GM23338 (cell line): ENCODE data around the gene MYOM1. TPM values are rescaled to one million over a fixed set of nuclear protein-coding genes. Genes with fewer than 3 reads are reported as not detected.

ENCODE experiments used
- ATAC-seq: fragments of 200-7000 bp; cut with Tn5 transposase; 3 replicates; pipeline ENCODE4 v1.9.1; 2020
- DNase-seq: peaks from one replicate; pipeline ENCODE4 v3.0.0-alpha.2; 2015; ENCODE audit warnings: low spot score
- H2AFZ ChIP-seq: fragments of 200-600 bp; sonication (generic); 2 replicates; pipeline ENCODE4 v1.8.0; 2016; ENCODE audit warnings: antibody characterized with exemption, mild to moderate bottlenecking, moderate library complexity
- H3F3A ChIP-seq: fragments of 200-600 bp; sonication (generic); replicated peaks from 2 replicates; pipeline ENCODE4 v1.8.0; 2017; ENCODE audit warnings: antibody characterized with exemption, mixed run types, low read depth
- H3K27ac ChIP-seq: fragments of 200-600 bp; sonication (generic); 2 replicates; pipeline ENCODE4 v1.6.1; 2016; ENCODE audit warnings: low read depth
- H3K27me3 ChIP-seq: fragments of 200-600 bp; sonication (generic); 2 replicates; pipeline ENCODE4 v1.8.0; 2016; ENCODE audit warnings: mild to moderate bottlenecking, mixed run types, moderate library complexity; ENCODE audit not compliant: insufficient read depth
- H3K36me3 ChIP-seq: fragments of 200-600 bp; sonication (generic); 2 replicates; pipeline ENCODE4 v1.8.0; 2016; ENCODE audit warnings: mild to moderate bottlenecking; ENCODE audit not compliant: insufficient read depth
- H3K4me1 ChIP-seq: fragments of 200-600 bp; sonication (generic); 2 replicates; pipeline ENCODE4 v1.8.0; 2016; ENCODE audit warnings: mild to moderate bottlenecking, moderate library complexity; ENCODE audit not compliant: insufficient read depth
- H3K4me2 ChIP-seq: fragments of 200-600 bp; sonication (generic); 2 replicates; pipeline ENCODE4 v1.7.1; 2017; ENCODE audit warnings: mixed run types
- H3K4me3 ChIP-seq: fragments of 200-600 bp; sonication (generic); 2 replicates; pipeline ENCODE4 v1.6.1; 2016; ENCODE audit warnings: mixed run types
- H3K79me2 ChIP-seq: fragments of 200-600 bp; sonication (generic); replicated peaks from 2 replicates; pipeline ENCODE4 v1.8.0; 2017; ENCODE audit warnings: mild to moderate bottlenecking; ENCODE audit not compliant: insufficient read depth
- H3K9me2 ChIP-seq: fragments of 200-600 bp; sonication (generic); 2 replicates; pipeline ENCODE4 v1.8.0; 2017; ENCODE audit not compliant: insufficient read depth
- H4K20me1 ChIP-seq: fragments of 200-600 bp; sonication (generic); replicated peaks from 2 replicates; pipeline ENCODE4 v1.8.0; 2017; ENCODE audit warnings: mild to moderate bottlenecking; ENCODE audit not compliant: insufficient read depth
- H3K27ac Mint-ChIP-seq: 2 replicates; pipeline ENCODE4 v1.8.0; 2020; ENCODE audit warnings: inconsistent platforms, mild to moderate bottlenecking, moderate library complexity, mixed read lengths
- H3K27me3 Mint-ChIP-seq: 3 replicates; pipeline ENCODE4 v1.8.0; 2022; ENCODE audit warnings: low read depth, mild to moderate bottlenecking, moderate library complexity, mixed read lengths, inconsistent platforms; ENCODE audit not compliant: insufficient read depth, poor library complexity
- H3K36me3 Mint-ChIP-seq: 3 replicates; pipeline ENCODE4 v1.8.0; 2021; ENCODE audit warnings: low read depth, mild to moderate bottlenecking, inconsistent platforms, moderate library complexity, mixed read lengths
- H3K4me1 Mint-ChIP-seq: 3 replicates; pipeline ENCODE4 v1.8.0; 2020; ENCODE audit warnings: mild to moderate bottlenecking, inconsistent platforms, mixed read lengths
- H3K4me3 Mint-ChIP-seq: 3 replicates; pipeline ENCODE4 v1.8.0; 2021; ENCODE audit warnings: moderate library complexity, mild to moderate bottlenecking, inconsistent platforms, mixed read lengths
- H3K9me3 Mint-ChIP-seq: 3 replicates; pipeline ENCODE4 v1.8.0; 2020; ENCODE audit warnings: moderate library complexity, mild to moderate bottlenecking, inconsistent platforms, mixed read lengths
- CREB1 ChIP-seq: fragments of 250-450 bp; sonication (Bioruptor Pico); IDR thresholded peaks from 2 replicates; pipeline ENCODE4 v1.5.0; 2020; ENCODE audit warnings: low read depth, mild to moderate bottlenecking, moderate library complexity
- CTCF ChIP-seq, 2 experiments: fragments of 200-600 bp in 1 of 2; sonication (generic) in 1 of 2; conservative IDR thresholded peaks; 2 replicates each; pipeline versions ENCODE4 v1.5.1 to v1.6.1; 2016 to 2017; ENCODE audit warnings: antibody characterized with exemption in 2 of 2, low read depth in 2 of 2, mild to moderate bottlenecking in 2 of 2, moderate library complexity in 1 of 2
- EZH2phosphoT487 ChIP-seq: fragments of 200-600 bp; sonication (generic); IDR thresholded peaks from one replicate; pipeline ENCODE4 v1.8.1; 2018; ENCODE audit warnings: antibody characterized with exemption; ENCODE audit not compliant: unreplicated experiment
- REST ChIP-seq: IDR thresholded peaks from one replicate; pipeline ENCODE4 v1.6.1; 2018; ENCODE audit warnings: antibody characterized with exemption; ENCODE audit not compliant: unreplicated experiment
- ZNF114 ChIP-seq: fragments of 250-450 bp; sonication (Bioruptor Pico); IDR thresholded peaks from 2 replicates; pipeline ENCODE4 v1.5.0; 2020; ENCODE audit warnings: mild to moderate bottlenecking, moderate library complexity
- ZNF331 ChIP-seq: fragments of 250-450 bp; sonication (Bioruptor Pico); IDR thresholded peaks from 2 replicates; pipeline ENCODE4 v1.5.0; 2020; ENCODE audit warnings: low read depth, mild to moderate bottlenecking, moderate library complexity
- ZNF462 ChIP-seq: fragments of 250-450 bp; sonication (Bioruptor Pico); IDR thresholded peaks from 2 replicates; pipeline ENCODE4 v1.5.0; 2020; ENCODE audit warnings: mild to moderate bottlenecking, moderate library complexity
- polyA plus RNA-seq: library from polyadenylated mRNA; unstranded; fragments of >200 nt; fragmentation: Nextera tagmentation; extraction: Ambion mirVana; gene quantifications from 2 replicates; pipeline ENCODE4 v1.2.1, GENCODE V29; 2016
- total RNA-seq: library from RNA; depleted of rRNA; stranded (reverse); fragments of >200 nt; shearing (Covaris generic); gene quantifications from 2 replicates; pipeline ENCODE4 v1.2.3, GENCODE V29; 2014

MYOM1 gene
- total and polyA plus RNA-seq, 2 experiments from 2014 or later, result 0.27 to 0.38 TPM

- TF ChIP-seq ZNF462 (CRISPR knock-in tag) (no peak), CTCF (conservative IDR thresholded peaks at IDR 0.05; ENCODE audit: low read depth in 2 of 2) (no peak), CREB1 (CRISPR knock-in tag) (no peak)
- no peak overlapping the region for H3K4me2 ChIP-seq
- H3F3A ChIP-seq, result no peaks in the 10 kb centered on the region
- ATAC-seq (no peak), DNase-seq (no peak)
- no peaks in the 10 kb centered on the region for H3K79me2 ChIP-seq
- no peaks in the 10 kb centered on the region for H4K20me1 ChIP-seq
- H3K36me3 ChIP-seq, result no peaks in the 10 kb centered on the region; the same call in 1 of the 2 replicates
- no peaks in the 10 kb centered on the region for H3K27me3 ChIP-seq
- Mint-ChIP-seq H3K27me3 (peaks cover 2% of the 10 kb centered on the region), H3K36me3 (no peaks in the 10 kb centered on the region), H3K9me3 (no peaks in the 10 kb centered on the region), H3K4me1 (peaks cover 11% of the 10 kb centered on the region; the same call in 2 of the 3 replicates), H3K4me3 (no peak overlapping the region), H3K27ac (no peak overlapping the region)
- no peaks in the 10 kb centered on the region for H3K9me2 ChIP-seq
- H2AFZ ChIP-seq, result no peak overlapping the region
- H3K4me3 ChIP-seq, result no peak overlapping the region
- peaks cover 14% of the 10 kb centered on the region for H3K4me1 ChIP-seq
- no peak overlapping the region for H3K27ac ChIP-seq
Measured at GRCh38 chr18:3223356-3223755, 3.6 kb upstream of the MYOM1 start.

GRCh38 chr18:3221496-3221895, 1.7 kb upstream of the MYOM1 start:
- Histone ChIP-seq H3K79me2 (no peaks in the 10 kb centered on the region), H3K9me2 (no peaks in the 10 kb centered on the region; the same call in 1 of the 2 replicates), H3K27ac (no peak overlapping the region), H3K4me1 (peaks cover 14% of the 10 kb centered on the region), H3K36me3 (no peaks in the 10 kb centered on the region; the same call in 1 of the 2 replicates), H3K27me3 (no peaks in the 10 kb centered on the region), H2AFZ (no peak overlapping the region), H3K4me3 (no peak overlapping the region), H3F3A (no peaks in the 10 kb centered on the region), H3K4me2 (no peak overlapping the region), H4K20me1 (no peaks in the 10 kb centered on the region)
- Mint-ChIP-seq H3K4me1 (peaks cover 14% of the 10 kb centered on the region; the same call in 2 of the 3 replicates), H3K36me3 (no peaks in the 10 kb centered on the region), H3K27ac (no peak overlapping the region), H3K9me3 (no peaks in the 10 kb centered on the region), H3K4me3 (no peak overlapping the region), H3K27me3 (peaks cover 2% of the 10 kb centered on the region)
- no peak for ATAC-seq
- DNase-seq, result no peak
- TF ChIP-seq ZNF331 (no peak), REST (no peak), EZH2phosphoT487 (no peak), ZNF114 (CRISPR knock-in tag) (no peak), CTCF (conservative IDR thresholded peaks at IDR 0.05; ENCODE audit: low read depth in 2 of 2) (no peak)
